HepG2 (cell line): ENCODE data around the gene BTF3L4. TPM values are rescaled to one million over a fixed set of nuclear protein-coding genes. Genes with fewer than 3 reads are reported as not detected.
A peak's percentile ranks its signal among the peaks of the same experiment; 100 is the strongest.

Experiments
- ARNTL ChIP-seq: sonication (generic); formaldehyde crosslinking; IDR thresholded peaks from 2 replicates; pipeline ENCODE4 v1.4.0; 2020; ENCODE audit warnings: mild to moderate bottlenecking, missing genetic modification reagents
- ATRX ChIP-seq: sonication (generic); formaldehyde crosslinking; IDR thresholded peaks from 2 replicates; pipeline ENCODE4 v1.4.0; 2020; ENCODE audit warnings: missing genetic modification reagents, borderline replicate concordance
- BORCS8-MEF2B ChIP-seq: sonication (generic); formaldehyde crosslinking; IDR thresholded peaks from 2 replicates; pipeline ENCODE4 v1.8.0; 2022; ENCODE audit warnings: mild to moderate bottlenecking, missing genetic modification reagents
- EP300 ChIP-seq, 3 experiments: sonication (generic) in 1 of 3; formaldehyde crosslinking in 1 of 3; IDR thresholded peaks; 2 replicates each; pipeline versions ENCODE4 v1.5.1 to v1.6.1; 2011 to 2020; ENCODE audit warnings: low read depth in 2 of 3, low read length in 2 of 3, borderline replicate concordance in 1 of 3, improper control_type of control experiment in 1 of 3, mild to moderate bottlenecking in 1 of 3, missing genetic modification reagents in 1 of 3, moderate library complexity in 1 of 3
- FOXA1 ChIP-seq, 2 experiments: fragments of 450-650 bp in 1 of 2; sonication (generic) in 1 of 2; formaldehyde crosslinking in 1 of 2; IDR thresholded peaks; 2 replicates each; pipeline versions ENCODE4 v1.4.0 to v1.6.1; 2016 to 2020; ENCODE audit warnings: missing genetic modification reagents in 1 of 2
- FOXA3 ChIP-seq: IDR thresholded peaks from 2 replicates; pipeline ENCODE4 v1.6.1; 2016; ENCODE audit warnings: missing genetic modification reagents, missing compliant biosample characterization
- GFI1 ChIP-seq: sonication (generic); formaldehyde crosslinking; IDR thresholded peaks from 2 replicates; pipeline ENCODE4 v1.5.0; 2020; ENCODE audit warnings: missing genetic modification reagents, mild to moderate bottlenecking, borderline replicate concordance
- KLF12 ChIP-seq: sonication (generic); formaldehyde crosslinking; IDR thresholded peaks from 2 replicates; pipeline ENCODE4 v1.4.0; 2020; ENCODE audit warnings: missing genetic modification reagents, borderline replicate concordance
- NFRKB ChIP-seq: fragments of 450-650 bp; IDR thresholded peaks from 2 replicates; pipeline ENCODE4 v1.6.1; 2017
- SIN3A ChIP-seq: IDR thresholded peaks from 2 replicates; pipeline ENCODE4 v1.6.1; 2011; ENCODE audit warnings: low read depth, mild to moderate bottlenecking, control low read depth, low read length, borderline replicate concordance
- ZBTB7A ChIP-seq: sonication (generic); formaldehyde crosslinking; IDR thresholded peaks from 2 replicates; pipeline ENCODE4 v1.8.0; 2022; ENCODE audit warnings: mild to moderate bottlenecking, missing genetic modification reagents
- ZFP41 ChIP-seq: sonication (generic); formaldehyde crosslinking; IDR thresholded peaks from 2 replicates; pipeline ENCODE4 v1.4.0; 2020; ENCODE audit warnings: mild to moderate bottlenecking, missing genetic modification reagents, borderline replicate concordance
- ZFYVE20 ChIP-seq: sonication (generic); formaldehyde crosslinking; IDR thresholded peaks from 2 replicates; pipeline ENCODE4 v1.8.0; 2023; ENCODE audit warnings: low read depth, mild to moderate bottlenecking, moderate library complexity, missing genetic modification reagents, borderline replicate concordance
- ZNF563 ChIP-seq: sonication (generic); formaldehyde crosslinking; IDR thresholded peaks from 2 replicates; pipeline ENCODE4 v1.8.0; 2022; ENCODE audit warnings: mild to moderate bottlenecking, moderate library complexity, missing genetic modification reagents
- ZNF570 ChIP-seq: sonication (generic); formaldehyde crosslinking; IDR thresholded peaks from 2 replicates; pipeline ENCODE4 v1.4.0; 2020; ENCODE audit warnings: mild to moderate bottlenecking, missing genetic modification reagents, borderline replicate concordance
- ZNF614 ChIP-seq: IDR thresholded peaks from 2 replicates; pipeline ENCODE4 v1.6.1; 2018; ENCODE audit warnings: missing biosample characterization, missing genetic modification reagents, inconsistent platforms, borderline replicate concordance
- polyA plus RNA-seq, 8 experiments: library from polyadenylated mRNA; depleted of rRNA in 3 of 8; stranded (reverse) in 7 of 8; unstranded in 1 of 8; fragments of >200 nt; fragmentation: Illumina TruSeq in 4 of 8; extraction: Trizol in 4 of 8; gene quantifications; 2 replicates each; pipeline versions ENCODE4 v1.2.1 to v1.2.3, GENCODE V29; 2011 to 2016; ENCODE audit warnings: low read depth in 4 of 8, missing spikeins in 1 of 8, mixed read lengths in 1 of 8; ENCODE audit not compliant: insufficient read depth in 1 of 8
- total RNA-seq, 5 experiments: library from RNA; depleted of rRNA; stranded (reverse); fragments of >200 nt; fragmentation: Illumina TruSeq; extraction: Trizol; gene quantifications; 2 replicates each; pipeline ENCODE4 v1.2.3, GENCODE V29; 2016; ENCODE audit warnings: low read depth in 1 of 5
- TF ChIP-seq, protein P1 (sequence below): sonication (generic); formaldehyde crosslinking; IDR thresholded peaks from 2 replicates; pipeline ENCODE4 v1.8.0; 2022; ENCODE audit warnings: mild to moderate bottlenecking, missing genetic modification reagents; ENCODE audit not compliant: insufficient replicate concordance
- TF ChIP-seq, protein P2 (sequence below): sonication (generic); formaldehyde crosslinking; IDR thresholded peaks from 2 replicates; pipeline ENCODE4 v1.8.1; 2023; ENCODE audit warnings: mild to moderate bottlenecking, moderate library complexity, missing genetic modification reagents
- TF ChIP-seq, protein P3 (sequence below), 2 experiments: sonication (generic) in 1 of 2; formaldehyde crosslinking in 1 of 2; IDR thresholded peaks; 2 replicates each; pipeline versions ENCODE4 v1.4.0 to v1.6.1; 2016 to 2020; ENCODE audit warnings: borderline replicate concordance in 1 of 2, low read depth in 1 of 2, mild to moderate bottlenecking in 1 of 2, missing genetic modification reagents in 1 of 2
- TF ChIP-seq, protein P4 (sequence below): sonication (generic); formaldehyde crosslinking; IDR thresholded peaks from 2 replicates; pipeline ENCODE4 v1.4.0; 2020; ENCODE audit warnings: mild to moderate bottlenecking, missing genetic modification reagents

BTF3L4 gene
- total and polyA plus RNA-seq, 2 of the 13 experiments (the other 11 are each of a cell fraction or from before 2014, with no cell fraction given) = 59.0 to 74.3 TPM

GRCh38 chr1:52098139-52098871, 42.2 kb downstream of the BTF3L4 start (continued):
- no peak for TF ChIP-seq SIN3A
- TF ChIP-seq ARNTL = no peak
- TF ChIP-seq FOXA1 (IDR thresholded peaks at IDR 0.05) = peak; percentile 48; the same call in 1 of the 2 replicates
- TF ChIP-seq FOXA1 (CRISPR knock-in tag; IDR thresholded peaks at IDR 0.05) = peak; percentile 93
- no peak for TF ChIP-seq ZNF563 (CRISPR knock-in tag)
- TF ChIP-seq ZFYVE20 (CRISPR knock-in tag) = no peak
- no peak for TF ChIP-seq NFRKB
- TF ChIP-seq KLF12 (CRISPR knock-in tag) = no peak
- 0 out of 2 replicates have a peak, but pooled peaks have one; percentile 52 for TF ChIP-seq GFI1 (CRISPR knock-in tag)
- no peak for TF ChIP-seq ZFP41 (CRISPR knock-in tag)
- no peak for TF ChIP-seq ATRX (CRISPR knock-in tag)
- no peak for TF ChIP-seq ZNF570
- TF ChIP-seq, protein P1, sequence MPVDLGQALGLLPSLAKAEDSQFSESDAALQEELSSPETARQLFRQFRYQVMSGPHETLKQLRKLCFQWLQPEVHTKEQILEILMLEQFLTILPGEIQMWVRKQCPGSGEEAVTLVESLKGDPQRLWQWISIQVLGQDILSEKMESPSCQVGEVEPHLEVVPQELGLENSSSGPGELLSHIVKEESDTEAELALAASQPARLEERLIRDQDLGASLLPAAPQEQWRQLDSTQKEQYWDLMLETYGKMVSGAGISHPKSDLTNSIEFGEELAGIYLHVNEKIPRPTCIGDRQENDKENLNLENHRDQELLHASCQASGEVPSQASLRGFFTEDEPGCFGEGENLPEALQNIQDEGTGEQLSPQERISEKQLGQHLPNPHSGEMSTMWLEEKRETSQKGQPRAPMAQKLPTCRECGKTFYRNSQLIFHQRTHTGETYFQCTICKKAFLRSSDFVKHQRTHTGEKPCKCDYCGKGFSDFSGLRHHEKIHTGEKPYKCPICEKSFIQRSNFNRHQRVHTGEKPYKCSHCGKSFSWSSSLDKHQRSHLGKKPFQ (CRISPR knock-in tag) = no peak
- TF ChIP-seq ZBTB7A (CRISPR knock-in tag) = no peak
- TF ChIP-seq, protein P2, sequence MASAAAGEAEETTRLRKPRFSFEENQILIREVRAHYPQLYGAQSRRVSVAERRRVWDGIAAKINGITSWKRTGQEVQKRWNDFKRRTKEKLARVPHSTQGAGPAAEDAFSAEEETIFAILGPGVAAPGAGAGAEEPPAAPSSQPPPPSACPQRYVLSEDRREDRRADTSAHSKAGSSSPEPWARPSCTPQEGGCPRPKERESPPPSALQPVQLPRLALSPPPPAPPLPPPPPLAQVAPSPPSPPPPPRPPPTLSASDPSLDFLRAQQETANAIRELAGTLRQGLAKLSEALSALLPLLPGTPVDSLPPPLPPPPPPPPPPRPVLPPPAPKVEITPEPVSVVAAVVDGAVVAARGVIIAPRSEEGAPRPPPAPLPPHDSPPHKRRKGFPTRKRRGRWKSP (CRISPR knock-in tag) = peak; percentile 49; the same call in 1 of the 2 replicates
- peak; percentile 63; the same call in 1 of the 2 replicates for TF ChIP-seq ZNF614 (CRISPR knock-in tag)
- TF ChIP-seq EP300 (IDR thresholded peaks at IDR 0.05; ENCODE audit: low read depth in 2 of 2, low read length in 2 of 2) = peak in 1 of 2 experiments; percentile 73; a peak in 2 of 4 replicates
- TF ChIP-seq EP300 (CRISPR knock-in tag; IDR thresholded peaks at IDR 0.05; ENCODE audit: borderline replicate concordance) = peak; percentile 64; the same call in 1 of the 2 replicates
- 0 out of 2 replicates have a peak, but pooled peaks have one; percentile 48 for TF ChIP-seq BORCS8-MEF2B (CRISPR knock-in tag)
- TF ChIP-seq, protein P3, sequence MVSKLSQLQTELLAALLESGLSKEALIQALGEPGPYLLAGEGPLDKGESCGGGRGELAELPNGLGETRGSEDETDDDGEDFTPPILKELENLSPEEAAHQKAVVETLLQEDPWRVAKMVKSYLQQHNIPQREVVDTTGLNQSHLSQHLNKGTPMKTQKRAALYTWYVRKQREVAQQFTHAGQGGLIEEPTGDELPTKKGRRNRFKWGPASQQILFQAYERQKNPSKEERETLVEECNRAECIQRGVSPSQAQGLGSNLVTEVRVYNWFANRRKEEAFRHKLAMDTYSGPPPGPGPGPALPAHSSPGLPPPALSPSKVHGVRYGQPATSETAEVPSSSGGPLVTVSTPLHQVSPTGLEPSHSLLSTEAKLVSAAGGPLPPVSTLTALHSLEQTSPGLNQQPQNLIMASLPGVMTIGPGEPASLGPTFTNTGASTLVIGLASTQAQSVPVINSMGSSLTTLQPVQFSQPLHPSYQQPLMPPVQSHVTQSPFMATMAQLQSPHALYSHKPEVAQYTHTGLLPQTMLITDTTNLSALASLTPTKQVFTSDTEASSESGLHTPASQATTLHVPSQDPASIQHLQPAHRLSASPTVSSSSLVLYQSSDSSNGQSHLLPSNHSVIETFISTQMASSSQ (IDR thresholded peaks at IDR 0.05; ENCODE audit: low read depth) = no peak
- TF ChIP-seq, protein P3 (CRISPR knock-in tag; IDR thresholded peaks at IDR 0.05; ENCODE audit: borderline replicate concordance) = 0 out of 2 replicates have a peak, but pooled peaks have one; percentile 22
- TF ChIP-seq FOXA3 (CRISPR knock-in tag) = peak; percentile 95
- TF ChIP-seq, protein P4, sequence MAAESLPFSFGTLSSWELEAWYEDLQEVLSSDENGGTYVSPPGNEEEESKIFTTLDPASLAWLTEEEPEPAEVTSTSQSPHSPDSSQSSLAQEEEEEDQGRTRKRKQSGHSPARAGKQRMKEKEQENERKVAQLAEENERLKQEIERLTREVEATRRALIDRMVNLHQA (CRISPR knock-in tag) = no peak
